Stimulated activated CD8-positive, alpha-beta memory T cell treated with anti-CD3 and anti-CD28 coated beads, Interleukin-15, amount 100 ng/mL, for 4 hours (primary cell): ENCODE results near the gene P4HA1.
"Not testable (repeated sequence)": the region's sequence is repeated elsewhere in the genome, so short reads cannot be mapped to it uniquely, and the experiment has no call there.

Source experiments
- DNase-seq, 2 donors: peaks; one replicate each; pipeline ENCODE4 v3.0.0-alpha.2; 2020; ENCODE audit warnings: low read depth in 2 of 2

Gene P4HA1

DNA sequence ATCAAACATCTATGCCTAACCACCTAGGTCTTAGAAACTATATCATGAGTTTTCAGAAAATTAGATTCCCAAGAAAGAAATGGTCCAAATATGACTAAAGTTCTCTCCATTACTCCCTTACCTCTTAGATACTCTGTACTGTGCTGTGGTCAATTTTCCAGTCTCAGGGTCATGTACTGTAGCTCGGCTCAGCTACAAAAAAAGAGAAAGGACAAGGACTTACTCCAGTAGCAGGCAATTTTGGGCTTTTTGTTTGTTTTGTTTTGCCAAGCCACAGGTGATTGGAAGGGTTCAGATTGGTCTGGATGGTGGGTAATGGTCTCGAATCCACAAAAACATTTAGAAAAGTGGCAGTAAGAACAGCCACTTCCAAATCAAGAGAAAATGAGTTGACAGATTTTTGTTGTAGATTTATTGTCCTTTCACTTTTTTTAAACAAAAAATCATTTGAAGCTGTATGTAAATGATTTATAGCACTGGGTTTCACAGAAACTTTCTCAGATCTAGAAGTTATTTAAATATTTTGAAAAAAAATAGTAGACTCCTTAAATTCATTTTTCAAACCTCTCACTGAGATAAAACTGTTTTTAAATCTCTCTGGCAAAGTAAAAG, 52.8 kb downstream of the P4HA1 start:
- DNase-seq = no peak

DNA sequence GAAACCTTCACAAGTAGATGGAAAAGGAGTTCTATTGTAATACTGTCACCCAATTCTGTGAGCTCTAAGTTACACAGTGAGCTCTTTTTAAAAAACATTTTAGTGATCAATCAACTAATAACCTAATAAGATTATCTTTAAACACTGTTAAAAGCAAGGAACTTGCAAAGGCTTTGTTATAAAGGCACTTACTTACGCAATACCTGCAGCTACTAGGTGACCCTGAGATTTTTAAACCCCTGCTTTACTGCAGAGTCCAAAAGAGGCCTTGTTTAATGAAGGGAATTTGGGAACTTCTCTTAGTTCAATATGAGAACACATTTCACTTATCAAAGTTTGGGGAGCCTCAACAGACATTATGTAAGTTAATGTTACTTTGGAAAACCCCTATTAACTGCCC, 53.3 kb downstream of the P4HA1 start:
- no peak for DNase-seq

DNA sequence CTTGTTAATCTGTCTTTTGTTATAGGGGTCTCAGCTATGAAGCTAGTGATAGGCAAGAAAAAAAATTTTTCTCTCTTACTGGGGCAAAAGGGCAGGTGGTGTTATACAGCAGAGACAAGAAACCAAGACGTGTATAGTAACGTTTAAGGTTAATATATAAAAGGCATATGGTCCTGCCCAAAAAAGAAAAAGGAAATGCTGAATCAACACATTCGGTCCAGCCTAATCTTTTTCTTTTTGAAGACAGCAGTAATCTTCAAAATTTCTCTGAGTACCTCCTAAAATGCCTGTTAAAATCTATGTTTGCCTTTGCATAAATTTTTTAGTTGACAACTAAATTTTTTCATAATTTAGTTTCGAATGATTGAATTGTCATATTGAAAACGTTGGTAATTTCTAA, 54.5 kb downstream of the P4HA1 start:
- no peak for DNase-seq

DNA sequence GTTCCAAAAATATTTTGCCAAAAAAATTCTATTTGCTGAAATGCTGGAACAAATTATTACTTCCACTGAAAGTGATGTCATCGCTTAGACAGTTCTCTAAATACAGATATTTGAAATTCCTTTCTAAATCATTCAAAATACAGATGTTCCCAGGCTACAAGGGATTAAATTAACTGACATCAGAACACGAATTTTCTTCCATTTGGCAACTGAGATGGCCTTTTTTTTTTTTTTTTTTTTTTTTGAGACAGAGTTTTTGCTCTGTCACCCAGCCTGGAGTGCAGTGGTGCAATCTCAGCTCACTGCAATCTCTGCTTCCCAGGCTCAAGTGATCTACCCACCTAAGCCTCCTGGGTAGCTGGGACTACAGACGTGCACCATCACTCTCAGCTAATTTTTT, 57.0 kb downstream of the P4HA1 start:
- no peak for DNase-seq

DNA sequence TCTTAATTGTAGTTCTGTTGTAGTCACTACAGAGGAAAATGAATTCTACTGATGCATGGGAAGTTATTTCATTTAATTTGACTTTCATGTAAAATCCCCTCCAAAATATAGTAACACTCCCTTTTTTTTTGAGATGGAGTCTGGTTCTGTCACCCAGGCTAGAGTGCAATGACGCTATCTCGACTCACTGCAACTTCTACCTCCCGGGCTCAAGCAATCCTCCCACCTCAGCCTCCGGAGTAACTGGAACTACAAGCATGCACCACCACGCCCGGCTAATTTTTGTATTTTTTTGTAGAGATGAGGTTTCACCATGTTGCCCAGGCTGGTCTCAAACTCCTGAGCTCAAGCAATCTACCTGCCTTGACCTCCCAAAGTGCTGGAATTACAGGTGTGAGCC, 60.4 kb downstream of the P4HA1 start:
- DNase-seq = not testable (repeated sequence)

DNA sequence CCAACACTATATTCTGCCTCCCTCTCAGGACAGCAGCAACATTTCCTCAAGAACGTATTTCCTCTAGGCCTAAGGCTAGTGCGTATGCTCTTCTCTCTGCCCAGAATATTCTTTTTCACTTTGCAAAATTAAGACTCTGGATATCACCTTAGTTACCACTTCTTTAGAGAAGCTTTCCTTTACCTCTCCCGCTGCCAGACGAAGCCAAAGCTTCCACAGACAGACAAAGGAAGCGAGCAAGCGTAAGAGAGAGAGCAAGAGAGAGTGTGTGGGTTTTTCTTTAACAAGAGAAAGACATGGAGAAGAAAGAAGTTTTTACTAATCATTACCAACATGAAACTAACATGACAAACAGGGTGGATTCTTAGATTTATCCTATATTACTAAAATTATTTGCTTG, 64.1 kb downstream of the P4HA1 start:
- no peak for DNase-seq

DNA sequence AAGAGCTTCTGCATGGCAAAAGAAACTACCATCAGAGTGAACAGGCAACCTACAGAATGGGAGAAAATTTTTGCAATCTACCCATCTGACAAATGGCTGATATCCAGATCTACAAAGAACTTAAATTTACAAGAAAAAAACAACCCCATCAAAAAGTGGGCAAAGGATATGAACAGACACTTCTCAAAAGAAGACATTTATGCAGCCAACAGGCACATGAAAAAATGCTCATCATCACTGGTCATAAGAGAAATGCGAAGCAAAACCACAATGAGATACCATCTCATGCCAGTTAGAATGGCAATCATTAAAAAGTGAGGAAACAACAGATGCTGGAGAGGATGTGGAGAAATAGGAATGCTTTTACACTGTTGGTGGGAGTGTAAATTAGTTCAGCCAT, 70.0 kb downstream of the P4HA1 start:
- not testable (repeated sequence) for DNase-seq

DNA sequence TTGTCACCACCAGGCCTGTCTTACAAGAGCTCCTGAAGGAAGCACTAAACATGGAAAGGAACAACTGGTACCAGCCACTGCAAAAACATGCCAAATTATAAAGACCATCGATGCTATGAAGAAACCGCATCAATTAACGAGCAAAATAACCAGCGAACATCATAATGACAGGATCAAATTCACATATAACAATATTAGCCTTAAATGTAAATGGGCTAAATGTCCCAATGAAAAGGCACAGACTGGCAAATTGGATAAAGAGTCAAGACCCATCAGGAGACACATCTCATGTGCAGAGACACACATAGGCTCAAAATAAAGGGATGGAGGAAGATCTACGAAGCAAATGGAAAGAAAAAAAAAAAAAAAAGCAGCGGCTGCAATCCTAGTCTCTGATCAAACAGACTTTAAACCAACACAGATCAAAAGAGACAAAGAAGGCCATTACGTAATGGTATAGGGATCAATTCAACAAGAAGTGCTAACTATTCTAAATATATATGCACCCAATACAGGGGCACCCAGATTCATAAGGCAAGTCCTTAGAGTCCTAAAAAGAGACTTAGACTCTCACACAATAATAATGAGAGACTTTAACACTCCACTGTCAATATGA, 73.1 kb downstream of the P4HA1 start:
- DNase-seq = not testable (repeated sequence)

DNA sequence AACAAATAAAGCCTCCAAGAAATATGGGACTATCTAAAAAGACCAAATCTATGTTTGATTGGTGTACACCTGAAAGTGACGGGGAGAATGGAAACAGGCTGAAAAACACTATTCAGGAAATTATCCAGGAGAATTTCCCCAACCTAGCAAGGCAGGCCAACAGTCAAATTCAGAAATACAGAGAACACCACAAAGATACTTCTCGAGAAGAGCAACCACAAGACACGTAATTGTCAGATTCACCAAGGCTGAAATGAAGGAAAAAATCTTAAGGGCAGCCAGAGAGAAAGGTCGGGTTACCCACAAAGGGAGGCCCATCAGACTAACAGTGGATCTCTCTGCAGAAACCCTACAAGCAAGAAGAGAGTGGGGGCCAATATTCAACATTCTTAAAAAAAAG, 73.7 kb downstream of the P4HA1 start:
- not testable (repeated sequence) for DNase-seq

DNA sequence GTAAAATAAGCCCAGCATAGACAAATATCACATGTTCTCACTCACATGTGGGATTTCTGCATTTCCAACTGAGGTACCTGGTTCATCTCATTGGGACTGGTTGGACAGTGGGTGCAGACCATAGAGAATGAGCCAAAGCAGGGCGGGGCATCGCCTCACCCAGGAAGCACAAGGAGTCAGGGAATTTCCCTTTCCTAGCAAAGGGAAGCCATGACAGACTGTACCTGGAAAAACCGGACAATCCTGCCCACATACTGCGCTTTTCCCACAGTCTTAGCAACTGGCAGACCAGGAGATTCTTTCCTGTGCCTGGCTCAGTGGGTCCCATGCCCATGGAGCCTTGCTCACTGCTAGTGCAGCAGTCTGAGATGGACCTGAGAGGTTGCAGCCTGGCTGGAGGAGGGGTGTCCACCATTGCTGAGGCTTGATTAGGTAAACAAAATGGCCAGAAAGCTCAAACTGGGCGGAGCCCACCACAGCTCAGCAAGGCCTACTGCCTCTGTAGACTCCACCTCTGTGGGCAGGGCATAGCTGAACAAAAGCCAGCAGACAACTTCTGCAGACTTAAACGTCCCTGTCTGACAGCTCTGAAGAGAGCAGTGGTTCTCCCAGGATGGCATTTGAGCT, 75.0 kb downstream of the P4HA1 start:
- not testable (repeated sequence) for DNase-seq

DNA sequence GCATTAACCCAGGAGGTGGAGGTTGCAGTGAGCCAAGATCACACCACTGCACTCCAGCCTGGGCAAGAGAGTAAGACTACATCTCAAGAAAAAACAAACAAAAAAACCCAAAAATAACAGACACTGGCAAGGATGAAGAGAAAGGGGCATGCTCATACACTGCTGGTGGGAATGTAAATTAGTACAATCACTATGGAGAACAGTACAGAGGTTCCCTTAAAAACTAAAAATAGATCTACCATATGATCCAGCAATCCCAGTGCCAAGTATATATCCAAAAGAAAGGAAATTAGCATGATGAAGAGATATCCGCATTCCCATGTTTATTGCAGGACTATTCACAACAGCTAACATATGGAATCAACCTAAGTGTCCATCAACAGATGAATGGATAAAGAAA, 75.6 kb downstream of the P4HA1 start:
- DNase-seq = no peak

DNA sequence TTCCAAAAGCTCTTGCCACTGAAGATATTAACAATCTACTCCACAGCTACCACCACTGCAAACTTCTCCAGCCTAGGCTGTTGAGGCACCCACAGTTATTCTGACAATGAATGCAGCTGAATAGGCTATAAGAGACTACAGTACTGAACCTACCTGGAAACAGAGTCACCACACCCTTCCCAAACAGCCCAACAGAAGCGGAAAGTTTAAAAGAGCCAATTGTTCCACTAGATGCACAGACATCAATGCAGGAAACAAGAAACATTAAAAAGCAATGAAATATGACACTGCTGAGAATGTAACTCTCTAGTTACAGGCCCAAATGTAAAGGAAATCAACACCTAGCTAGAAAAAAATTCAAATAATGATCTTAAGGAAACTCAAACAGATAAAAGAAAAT, 77.6 kb downstream of the P4HA1 start:
- no peak for DNase-seq

DNA sequence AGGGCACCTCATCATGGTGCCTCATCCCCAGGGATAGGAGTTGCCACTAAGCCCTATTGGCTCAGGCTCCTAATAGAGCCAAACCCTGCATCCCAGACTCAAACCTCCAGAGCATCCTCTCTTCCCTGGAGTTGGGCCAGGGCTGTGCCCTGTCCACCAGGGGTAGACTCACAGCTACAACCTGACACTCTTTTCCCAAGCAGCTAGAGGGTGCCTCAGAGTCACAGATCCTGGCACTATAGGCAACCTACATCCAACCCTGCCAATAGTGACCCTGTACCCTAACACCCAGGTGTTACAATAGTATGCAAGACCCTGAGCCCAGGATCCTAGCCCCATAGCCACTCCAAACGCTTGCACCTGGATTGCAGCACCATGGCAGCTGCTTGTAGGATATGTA, 78.0 kb downstream of the P4HA1 start:
- DNase-seq = no peak

DNA sequence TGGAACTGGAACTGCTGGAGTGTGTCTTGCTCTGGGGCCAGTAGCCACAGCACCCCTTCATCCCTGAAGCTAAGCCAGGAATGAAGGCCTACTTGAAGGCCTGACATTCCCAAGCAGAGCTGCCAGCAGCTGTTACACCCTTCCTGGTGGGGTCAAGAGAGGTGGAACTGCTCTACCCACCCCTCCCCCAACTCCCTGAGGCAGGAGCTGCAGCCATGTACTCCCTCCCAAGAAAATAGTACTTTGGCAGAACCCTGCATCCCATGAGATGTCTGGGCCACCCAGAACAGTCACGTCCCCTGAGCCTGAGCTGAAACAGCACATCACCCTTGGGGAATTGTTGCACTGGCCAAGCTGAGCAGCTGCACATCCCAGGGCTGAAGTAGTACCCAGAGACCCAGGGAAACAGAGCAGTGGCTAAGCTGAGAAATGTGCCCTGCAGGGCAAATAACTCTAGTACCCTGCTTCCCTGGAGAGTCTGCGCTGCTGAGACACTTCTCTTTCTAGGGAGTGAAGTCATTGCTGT, 78.6 kb downstream of the P4HA1 start:
- no peak for DNase-seq

DNA sequence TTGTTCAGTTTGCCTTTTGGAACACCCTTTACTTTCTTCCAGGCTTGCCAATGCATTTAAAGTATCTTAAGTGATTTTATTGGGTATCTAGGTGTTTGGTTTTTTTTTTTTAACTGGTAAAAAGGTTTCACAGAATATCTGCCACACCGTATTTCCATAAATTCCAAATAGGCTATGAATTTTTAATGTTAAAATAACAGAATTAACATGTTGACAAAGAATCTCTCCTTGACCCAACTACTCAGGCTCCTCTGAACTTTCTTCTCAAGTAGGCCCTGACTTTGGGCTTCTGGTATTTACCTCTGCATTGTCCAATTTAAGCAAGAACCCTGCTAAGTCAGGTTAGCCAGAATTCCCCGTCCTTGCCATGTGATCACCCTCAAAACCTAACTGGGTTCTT, 80.9 kb downstream of the P4HA1 start:
- no peak for DNase-seq

DNA sequence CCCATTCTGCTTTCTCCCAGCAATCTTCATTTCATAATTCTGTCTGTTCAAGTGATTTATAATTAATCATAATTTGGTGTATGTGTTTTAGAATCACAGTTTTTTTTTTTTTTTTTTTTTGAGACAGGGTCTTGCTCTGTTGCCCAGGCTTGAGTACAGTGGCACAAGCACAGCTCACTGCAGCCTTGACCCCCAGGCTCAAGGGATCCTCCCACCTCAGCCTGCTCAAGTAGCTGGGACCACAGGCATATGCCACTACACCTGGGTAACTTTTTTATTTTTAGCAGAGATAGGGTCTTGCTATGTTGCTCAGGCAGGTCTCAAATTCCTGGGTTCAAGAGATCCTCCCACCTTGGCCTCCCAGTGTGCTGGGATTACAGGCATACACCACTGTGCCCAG, 92.8 kb downstream of the P4HA1 start:
- no peak for DNase-seq

DNA sequence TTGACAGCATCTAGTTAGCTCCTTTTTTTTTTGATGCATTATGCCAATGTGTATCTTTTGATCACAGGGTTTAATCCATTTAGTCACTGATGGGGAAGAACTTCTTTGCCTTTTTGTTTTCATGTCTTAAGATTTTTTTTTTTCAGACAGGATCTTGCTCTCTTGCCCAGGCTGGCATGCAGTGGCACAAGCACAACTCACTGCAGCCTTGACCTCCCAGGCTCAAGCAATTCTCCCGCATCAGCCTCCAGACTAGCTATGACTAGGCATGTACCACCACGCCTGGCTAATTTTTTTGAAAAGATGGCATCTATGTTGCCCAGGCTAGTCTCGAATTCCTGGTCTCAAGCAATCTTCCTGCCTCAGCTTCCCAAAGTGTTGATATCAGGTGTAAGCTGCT, 95.7 kb downstream of the P4HA1 start:
- DNase-seq = no peak

DNA sequence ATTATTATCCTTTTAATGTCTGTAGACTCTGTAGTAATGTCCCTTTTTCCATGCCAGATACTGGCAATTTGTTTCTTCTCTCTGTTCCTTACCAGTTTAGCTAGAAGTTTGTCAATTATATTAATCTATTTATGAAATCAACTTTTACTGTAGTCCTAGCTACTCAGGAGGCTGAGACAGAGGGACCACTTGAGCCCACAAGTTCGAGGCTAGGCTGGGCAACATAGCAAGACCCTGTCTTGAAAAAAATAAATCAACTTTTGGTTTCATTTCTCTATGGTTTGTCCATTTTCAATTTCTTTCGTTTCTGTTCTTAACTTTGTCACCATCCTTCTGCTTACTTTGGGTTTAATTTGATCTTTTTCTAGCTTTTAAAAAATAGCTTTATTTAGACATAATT, 99.6 kb downstream of the P4HA1 start:
- DNase-seq = no peak

DNA sequence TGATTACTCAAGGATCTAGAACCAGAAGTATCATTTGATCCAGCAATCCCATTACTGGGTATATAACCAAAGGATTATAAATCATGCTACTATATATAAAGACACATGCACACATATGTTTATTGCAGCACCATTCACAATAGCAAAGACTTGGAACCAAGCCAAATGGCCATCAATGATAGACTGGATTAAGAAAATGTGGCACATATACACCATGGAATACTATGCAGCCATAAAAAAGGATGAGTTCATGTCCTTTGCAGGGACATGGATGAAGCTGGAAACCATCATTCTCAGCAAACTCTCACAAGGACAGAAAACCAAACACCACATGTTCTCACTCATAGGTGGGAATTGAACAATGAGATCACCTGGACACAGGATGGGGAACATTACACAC, 101.2 kb downstream of the P4HA1 start:
- not testable (repeated sequence) for DNase-seq

DNA sequence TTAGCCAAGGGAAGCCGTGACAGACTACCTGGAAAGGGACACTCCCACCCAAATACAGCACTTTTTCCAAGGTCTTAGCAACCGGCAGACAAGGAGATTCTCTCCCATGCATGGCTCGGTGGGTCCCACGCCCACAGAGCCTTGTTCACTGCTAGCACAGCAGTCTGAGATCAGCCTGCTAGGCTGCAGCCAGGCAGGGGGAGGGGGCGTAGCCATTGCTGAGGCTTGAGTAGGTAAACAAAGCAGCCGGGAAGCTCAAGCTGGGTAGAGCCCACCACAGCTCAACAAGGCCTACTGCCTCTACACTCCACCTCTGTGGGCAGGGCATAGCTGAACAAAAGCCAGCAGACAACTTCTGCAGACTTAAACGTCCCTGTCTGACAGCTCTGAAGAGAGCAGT, 106.9 kb downstream of the P4HA1 start:
- DNase-seq = not testable (repeated sequence)

DNA sequence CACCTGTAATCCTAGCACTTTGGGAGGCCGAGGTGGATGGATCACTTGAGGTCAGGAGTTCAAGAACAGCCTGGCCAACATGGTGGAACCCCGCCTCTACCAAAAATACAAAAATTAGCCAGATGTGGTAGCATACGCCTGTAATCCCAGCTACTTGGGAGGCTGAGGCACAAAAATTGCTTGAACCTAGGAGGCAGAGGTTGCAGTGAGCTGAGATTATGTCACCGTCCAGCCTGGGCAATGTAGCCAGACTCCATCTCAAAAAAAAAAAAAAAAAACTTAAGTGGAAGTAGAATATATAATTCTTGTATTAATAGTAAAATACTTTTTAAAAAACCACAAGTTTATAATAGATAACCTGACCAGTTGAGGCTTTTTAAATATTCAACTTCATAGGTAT, 112.0 kb downstream of the P4HA1 start:
- DNase-seq = not testable (repeated sequence)

DNA sequence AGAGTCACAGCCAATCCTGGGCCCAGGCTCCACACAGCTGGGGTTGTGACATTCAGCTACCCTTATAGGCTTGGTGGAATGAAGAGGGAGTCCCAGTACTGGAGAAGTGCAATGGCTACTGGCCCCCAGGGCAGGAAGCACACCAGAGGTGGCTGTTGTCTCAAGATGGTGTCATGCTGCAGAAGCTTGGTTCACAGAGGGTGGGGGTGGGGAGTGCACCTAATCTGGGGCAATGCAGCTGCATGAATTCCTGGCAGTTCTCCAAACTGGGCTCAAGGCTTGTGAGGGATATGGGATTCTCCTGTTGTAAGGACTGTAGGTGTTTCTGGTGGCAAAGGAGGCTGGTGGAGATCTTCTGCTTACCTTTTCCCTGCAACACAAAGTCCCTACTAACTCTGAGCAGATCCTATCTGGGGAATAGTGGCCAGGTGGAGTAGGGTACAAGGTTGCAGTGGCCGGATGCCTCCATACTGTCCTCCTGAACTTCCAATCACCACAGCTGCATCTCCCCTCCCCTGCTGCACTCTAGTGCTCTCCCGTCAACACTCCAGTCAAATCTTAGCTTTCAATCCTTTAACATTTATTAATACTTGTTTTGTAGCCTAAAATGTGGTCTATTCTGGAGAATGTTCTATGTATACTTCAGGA, 114.7 kb downstream of the P4HA1 start:
- DNase-seq = no peak
